Mononuclear cell (primary cell): Measurements from ENCODE around the gene SSX2IP. TPM values are rescaled to one million over a fixed set of nuclear protein-coding genes. Genes with fewer than 3 reads are reported as not detected.
"Not testable (repeated sequence)": the region's sequence is repeated elsewhere in the genome, so short reads cannot be mapped to it uniquely, and the experiment has no call there.

Experiments
- H3K27me3 ChIP-seq: 2 replicates; pipeline ENCODE4 v1.6.0; 2011; ENCODE audit warnings: low read length, control low read depth; ENCODE audit not compliant: insufficient read depth
- H3K4me1 ChIP-seq: 2 replicates; pipeline ENCODE4 v1.5.1; 2011; ENCODE audit warnings: mild to moderate bottlenecking, low read length, control low read depth; ENCODE audit not compliant: insufficient read depth
- H3K4me3 ChIP-seq: 2 replicates; pipeline ENCODE4 v1.5.1; 2011; ENCODE audit warnings: mild to moderate bottlenecking, low read length, moderate library complexity
- H3K9me3 ChIP-seq: 2 replicates; pipeline ENCODE4 v1.5.1; 2011; ENCODE audit warnings: low read depth, mild to moderate bottlenecking, control low read depth, low read length
- total RNA-seq: library from RNA; depleted of rRNA; stranded (reverse); fragments of >200 nt; gene quantifications from one replicate; pipeline ENCODE4 v1.2.3, GENCODE V29; 2012

SSX2IP gene
- total RNA-seq, 1 donor: 10.3 TPM

GRCh38 chr1:84675106-84675505, 15.2 kb downstream of the SSX2IP start:
- H3K27me3 ChIP-seq: no peaks in the 10 kb centered on the region
- H3K4me3 ChIP-seq: no peak overlapping the region
- H3K4me1 ChIP-seq: no peaks in the 10 kb centered on the region
- no peaks in the 10 kb centered on the region for H3K9me3 ChIP-seq

GRCh38 chr1:84674705-84675104, 15.6 kb downstream of the SSX2IP start:
- H3K4me3 ChIP-seq: no peak overlapping the region
- no peaks in the 10 kb centered on the region for H3K9me3 ChIP-seq
- H3K4me1 ChIP-seq: no peaks in the 10 kb centered on the region
- H3K27me3 ChIP-seq: no peaks in the 10 kb centered on the region

GRCh38 chr1:84674021-84674420, 16.2 kb downstream of the SSX2IP start:
- Histone ChIP-seq H3K4me1 (no peaks in the 10 kb centered on the region), H3K9me3 (no peaks in the 10 kb centered on the region), H3K27me3 (no peaks in the 10 kb centered on the region), H3K4me3 (no peak overlapping the region)

- H3K9me3 ChIP-seq: no peaks in the 10 kb centered on the region
- H3K27me3 ChIP-seq: no peaks in the 10 kb centered on the region
- H3K4me3 ChIP-seq: no peak overlapping the region
- no peaks in the 10 kb centered on the region for H3K4me1 ChIP-seq
Measured at GRCh38 chr1:84672080-84672854, 18.0 kb downstream of the SSX2IP start.

- no peak overlapping the region for H3K4me3 ChIP-seq
Measured at GRCh38 chr1:84669831-84670230, 20.4 kb downstream of the SSX2IP start.

GRCh38 chr1:84668185-84668584, 22.1 kb downstream of the SSX2IP start:
- Histone ChIP-seq H3K4me3 (no peak overlapping the region), H3K9me3 (no peaks in the 10 kb centered on the region), H3K4me1 (no peaks in the 10 kb centered on the region), H3K27me3 (no peaks in the 10 kb centered on the region)

More at GRCh38 chr1:84669831-84670230, 20.4 kb downstream of the SSX2IP start:
- Histone ChIP-seq H3K9me3 (no peaks in the 10 kb centered on the region), H3K4me1 (no peaks in the 10 kb centered on the region), H3K27me3 (no peaks in the 10 kb centered on the region)

GRCh38 chr1:84665703-84666317, 24.5 kb downstream of the SSX2IP start:
- no peak overlapping the region for H3K4me3 ChIP-seq
- no peaks in the 10 kb centered on the region for H3K27me3 ChIP-seq
- H3K4me1 ChIP-seq: no peaks in the 10 kb centered on the region
- H3K9me3 ChIP-seq: no peaks in the 10 kb centered on the region

GRCh38 chr1:84653130-84653677, 37.1 kb downstream of the SSX2IP start:
- no peaks in the 10 kb centered on the region for H3K27me3 ChIP-seq
- no peaks in the 10 kb centered on the region for H3K9me3 ChIP-seq
- H3K4me1 ChIP-seq: no peaks in the 10 kb centered on the region
- no peak overlapping the region for H3K4me3 ChIP-seq

GRCh38 chr1:84644472-84644871, 45.8 kb downstream of the SSX2IP start:
- Histone ChIP-seq H3K4me3 (no peak overlapping the region), H3K27me3 (no peaks in the 10 kb centered on the region), H3K4me1 (no peaks in the 10 kb centered on the region), H3K9me3 (no peaks in the 10 kb centered on the region)

- Histone ChIP-seq H3K4me3 (no peak overlapping the region), H3K9me3 (no peaks in the 10 kb centered on the region), H3K27me3 (no peaks in the 10 kb centered on the region), H3K4me1 (no peaks in the 10 kb centered on the region)
Measured at GRCh38 chr1:84643183-84643582, 47.1 kb downstream of the SSX2IP start.

- no peaks in the 10 kb centered on the region for H3K27me3 ChIP-seq
- H3K4me3 ChIP-seq: no peak overlapping the region
- H3K9me3 ChIP-seq: no peaks in the 10 kb centered on the region
- H3K4me1 ChIP-seq: no peaks in the 10 kb centered on the region
Measured at GRCh38 chr1:84642774-84643173, 47.5 kb downstream of the SSX2IP start.

GRCh38 chr1:84639731-84640130, 50.5 kb downstream of the SSX2IP start:
- H3K9me3 ChIP-seq, H3K4me3 ChIP-seq, H3K27me3 ChIP-seq: not testable (repeated sequence)

GRCh38 chr1:84635429-84635828, 54.8 kb downstream of the SSX2IP start:
- H3K4me3 ChIP-seq: no peak overlapping the region
- no peaks in the 10 kb centered on the region for H3K9me3 ChIP-seq
- H3K4me1 ChIP-seq: no peaks in the 10 kb centered on the region
- H3K27me3 ChIP-seq: no peaks in the 10 kb centered on the region

More at GRCh38 chr1:84639731-84640130, 50.5 kb downstream of the SSX2IP start:
- not testable (repeated sequence) for H3K4me1 ChIP-seq

GRCh38 chr1:84634536-84635205, 55.6 kb downstream of the SSX2IP start:
- no peaks in the 10 kb centered on the region for H3K9me3 ChIP-seq
- H3K4me1 ChIP-seq: no peaks in the 10 kb centered on the region
- H3K27me3 ChIP-seq: no peaks in the 10 kb centered on the region
- H3K4me3 ChIP-seq: no peak overlapping the region
